Ovary (tissue), 9 donors: Measurements from ENCODE around the gene DST. TPM values are rescaled to one million over a fixed set of nuclear protein-coding genes. Genes with fewer than 3 reads are reported as not detected.

Experiments used
- DNase-seq, 5 donors: peaks; one replicate each; pipeline ENCODE4 v3.0.0-alpha.2; 2019 to 2020
- H3K27ac ChIP-seq, 2 donors: fragments of 200-600 bp; one replicate each; pipeline versions ENCODE4 v1.5.1 to v1.8.0; 2019 to 2022
- H3K27me3 ChIP-seq: fragments of 200-600 bp; one replicate; pipeline ENCODE4 v1.8.0; 2022
- H3K36me3 ChIP-seq: fragments of 200-600 bp; sonication (generic); one replicate; pipeline ENCODE4 v1.5.1; 2019
- H3K4me1 ChIP-seq: one replicate; pipeline ENCODE4 v1.8.1; 2013; ENCODE audit warnings: mild to moderate bottlenecking, moderate library complexity; ENCODE audit not compliant: insufficient read depth
- H3K4me3 ChIP-seq: fragments of 200-600 bp; sonication (generic); one replicate; pipeline ENCODE4 v1.5.1; 2017
- H3K9me3 ChIP-seq, 2 donors: fragments of 200-600 bp in 1 of 2; sonication (generic) in 1 of 2; one replicate each; pipeline versions ENCODE4 v1.5.1 to v1.8.1; 2013 to 2019; ENCODE audit warnings: mild to moderate bottlenecking in 1 of 2, moderate library complexity in 1 of 2
- EP300 ChIP-seq: sonication (generic); formaldehyde crosslinking; IDR thresholded peaks from one replicate; pipeline ENCODE4 v1.6.1; 2017; ENCODE audit warnings: antibody characterized with exemption
- POLR2A ChIP-seq: fragments of 450-650 bp; IDR thresholded peaks from one replicate; pipeline ENCODE4 v1.6.1; 2017; ENCODE audit warnings: antibody characterized with exemption, mild to moderate bottlenecking, moderate library complexity
- WGBS, 3 donors: extraction: QIAGEN DNeasy Blood & Tissue Kit in 1 of 3; methylation state at CpG; one replicate each; pipeline versions ENCODE4 v1.1.5 to v1.1.7; 2013 to 2017; 5-methylcytosine and 5-hydroxymethylcytosine counted together
- intact Hi-C, 4 donors: fragments of 100-400 bp; cut with DNase I; formaldehyde crosslinking; loops; one replicate each; pipeline versions ENCODE4 v1.11.0 to v1.15.1; 2022 to 2023
- polyA plus RNA-seq, 2 donors: library from polyadenylated mRNA; stranded (reverse); fragments of 200-250 nt in 1 of 2; fragments of 350-450 nt in 1 of 2; fragmentation: Illumina TruSeq in 1 of 2; extraction: RNeasy Lipid Tissue Mini Kit (QIAGEN cat#74804) in 1 of 2; gene quantifications; one replicate each; pipeline ENCODE4 v1.2.3, GENCODE V29; 2013 to 2014
- total RNA-seq, 7 donors: library from RNA; depleted of rRNA in 2 of 7; stranded (reverse); fragments of >200 nt in 2 of 7; fragmentation: NEBNext Ultra II Directional in 3 of 7; extraction: Animal tissue kit (Norgen Biotek cat#: 25700) in 3 of 7; gene quantifications; one replicate each; pipeline versions ENCODE4 v1.1.0 to v1.2.4, GENCODE V29; 2016 to 2023
- TF ChIP-seq, protein P1 (sequence below), 3 donors: fragments of 450-650 bp in 2 of 3; fragments of 200-600 bp in 1 of 3; IDR thresholded peaks; one replicate each; pipeline versions ENCODE4 v1.5.1 to v1.8.0; 2016 to 2022; ENCODE audit warnings: antibody characterized with exemption in 3 of 3, mild to moderate bottlenecking in 1 of 3
- donor health status: DM: no; HTN: no; CAD: no; lungs with moderate emphysema.
- donor health status: DM: no; HTN: no; CAD: no.
- donor health status: Bipolar disorder and iron deficiency.
- donor health status: DM: yes; HTN: yes; CAD: no.
- donor health status: DM: no; HTN: no; CAD: no.
- donor health status: DM: yes; HTN: yes; CAD: no.

The DST gene
- total and polyA plus RNA-seq, 9 donors = 124 to 290 (median 174) TPM

DNA sequence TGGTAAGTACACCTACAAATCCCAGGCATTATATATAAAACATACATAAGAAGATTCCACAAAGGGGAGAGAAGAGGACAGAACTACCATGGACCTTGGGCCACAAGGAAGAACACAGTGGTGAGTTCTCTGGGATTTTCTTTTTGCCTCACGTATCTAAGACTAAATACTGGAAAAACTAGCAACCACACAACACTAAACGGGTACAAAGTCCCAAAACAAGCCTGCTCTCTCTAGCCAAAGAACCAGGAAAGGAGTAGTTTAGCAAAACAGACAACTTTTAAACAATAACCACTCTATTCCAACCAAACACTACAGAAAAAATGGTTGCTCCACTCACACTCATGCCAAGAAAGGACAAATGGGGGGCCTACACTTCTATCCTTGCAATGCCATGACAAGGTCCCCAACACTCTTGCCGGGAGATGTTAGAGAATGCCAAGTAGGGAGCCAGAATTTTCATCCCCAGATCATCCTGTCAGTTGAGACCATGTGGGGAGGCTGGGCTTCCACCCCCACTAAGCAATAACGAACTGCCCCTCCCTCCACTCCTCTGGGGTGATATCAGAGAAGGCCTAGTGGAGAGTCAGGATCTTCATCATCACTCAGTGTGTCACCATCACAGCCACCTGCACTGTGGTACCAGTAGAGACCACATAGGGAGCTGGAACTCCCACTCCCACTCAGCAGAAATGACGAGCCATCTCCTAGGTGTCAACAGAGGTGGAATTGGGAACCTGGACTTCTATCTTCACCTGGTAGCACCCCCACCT is 123.5 kb downstream of the DST start:
- intact Hi-C loops = no loop called here
- Histone ChIP-seq H3K9me3 (no peaks in the 10 kb centered on the region), H3K27me3 (no peaks in the 10 kb centered on the region), H3K27ac (no peak overlapping the region), H3K4me1 (no peaks in the 10 kb centered on the region), H3K4me3 (no peak overlapping the region), H3K36me3 (no peaks in the 10 kb centered on the region)
- TF ChIP-seq, protein P1, sequence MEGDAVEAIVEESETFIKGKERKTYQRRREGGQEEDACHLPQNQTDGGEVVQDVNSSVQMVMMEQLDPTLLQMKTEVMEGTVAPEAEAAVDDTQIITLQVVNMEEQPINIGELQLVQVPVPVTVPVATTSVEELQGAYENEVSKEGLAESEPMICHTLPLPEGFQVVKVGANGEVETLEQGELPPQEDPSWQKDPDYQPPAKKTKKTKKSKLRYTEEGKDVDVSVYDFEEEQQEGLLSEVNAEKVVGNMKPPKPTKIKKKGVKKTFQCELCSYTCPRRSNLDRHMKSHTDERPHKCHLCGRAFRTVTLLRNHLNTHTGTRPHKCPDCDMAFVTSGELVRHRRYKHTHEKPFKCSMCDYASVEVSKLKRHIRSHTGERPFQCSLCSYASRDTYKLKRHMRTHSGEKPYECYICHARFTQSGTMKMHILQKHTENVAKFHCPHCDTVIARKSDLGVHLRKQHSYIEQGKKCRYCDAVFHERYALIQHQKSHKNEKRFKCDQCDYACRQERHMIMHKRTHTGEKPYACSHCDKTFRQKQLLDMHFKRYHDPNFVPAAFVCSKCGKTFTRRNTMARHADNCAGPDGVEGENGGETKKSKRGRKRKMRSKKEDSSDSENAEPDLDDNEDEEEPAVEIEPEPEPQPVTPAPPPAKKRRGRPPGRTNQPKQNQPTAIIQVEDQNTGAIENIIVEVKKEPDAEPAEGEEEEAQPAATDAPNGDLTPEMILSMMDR (IDR thresholded peaks at IDR 0.05) = no peak
- no peak for TF ChIP-seq POLR2A
- TF ChIP-seq EP300 = no peak
- WGBS, 3 donors = 77 to 90% (median 86%) methylated on average over 5 of the region's 5 CpGs
- DNase-seq = no peak

DNA sequence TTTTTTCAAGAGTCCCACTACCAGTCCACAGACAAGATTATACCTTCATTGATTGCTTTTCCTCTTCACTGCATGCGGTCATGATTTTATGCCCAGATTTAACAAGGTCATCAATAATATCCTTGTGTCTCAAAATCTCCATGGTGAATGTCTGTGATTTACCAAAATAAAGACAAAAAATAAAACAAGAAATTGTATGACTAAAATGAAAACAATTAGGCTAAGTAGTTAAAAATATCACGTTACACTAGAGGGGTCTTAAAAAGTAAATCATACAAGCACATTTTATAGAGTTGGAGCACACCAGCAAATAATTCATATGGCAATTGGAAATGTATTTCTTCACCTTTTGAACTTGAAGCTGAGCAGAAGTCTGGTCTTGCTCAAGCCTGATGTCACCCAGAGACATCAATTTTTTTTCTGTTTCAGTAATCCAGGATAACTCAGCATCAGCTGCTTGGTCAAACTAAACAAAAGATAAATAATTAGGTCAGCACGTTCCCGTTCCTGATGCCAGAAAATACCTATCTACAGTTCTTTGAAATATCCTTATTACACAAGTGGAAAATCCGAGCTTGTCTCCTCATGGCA is 125.4 kb downstream of the DST start:
- TF ChIP-seq POLR2A (no peak), EP300 (no peak)
- TF ChIP-seq, protein P1 (IDR thresholded peaks at IDR 0.05) = no peak
- Histone ChIP-seq H3K4me1 (peaks cover 1% of the 10 kb centered on the region), H3K27ac (no peak overlapping the region), H3K27me3 (no peaks in the 10 kb centered on the region), H3K4me3 (no peak overlapping the region), H3K9me3 (no peaks in the 10 kb centered on the region), H3K36me3 (no peaks in the 10 kb centered on the region)
- intact Hi-C loops = no loop called here
- WGBS, 3 donors = 12 to 22% (median 13%) methylated on average over 5 of the region's 5 CpGs
- DNase-seq = no peak

DNA sequence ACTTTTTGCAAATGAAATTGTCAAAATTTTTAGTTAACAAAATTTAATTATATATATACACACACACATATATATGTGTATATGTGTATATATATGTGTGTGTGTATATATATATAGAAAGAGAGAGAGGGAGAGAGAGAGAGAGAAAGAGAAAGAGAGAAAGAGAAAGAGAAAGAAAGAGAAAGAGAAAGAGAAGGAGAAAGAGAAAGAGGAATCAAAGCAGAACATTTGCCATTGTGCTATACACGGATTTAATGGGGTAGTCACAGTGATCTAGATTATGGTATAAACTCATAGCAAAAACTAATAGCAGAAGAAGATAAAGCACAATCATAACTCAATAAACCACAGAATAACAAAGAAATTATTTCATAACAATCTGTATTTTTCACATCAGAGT is 126.7 kb downstream of the DST start:
- H3K4me3 ChIP-seq = no peak overlapping the region
- H3K9me3 ChIP-seq = no peaks in the 10 kb centered on the region
- H3K27me3 ChIP-seq = no peaks in the 10 kb centered on the region
- intact Hi-C loops = no loop called here
- H3K27ac ChIP-seq = no peak overlapping the region
- no peak for DNase-seq
- H3K4me1 ChIP-seq = peaks cover 2% of the 10 kb centered on the region
- 71 to 80% (median 75%) methylated on average over 1 of the region's 1 CpG for WGBS, 3 donors
- no peak for TF ChIP-seq EP300
- TF ChIP-seq POLR2A = no peak
- TF ChIP-seq, protein P1 (IDR thresholded peaks at IDR 0.05) = no peak
- H3K36me3 ChIP-seq = no peaks in the 10 kb centered on the region

DNA sequence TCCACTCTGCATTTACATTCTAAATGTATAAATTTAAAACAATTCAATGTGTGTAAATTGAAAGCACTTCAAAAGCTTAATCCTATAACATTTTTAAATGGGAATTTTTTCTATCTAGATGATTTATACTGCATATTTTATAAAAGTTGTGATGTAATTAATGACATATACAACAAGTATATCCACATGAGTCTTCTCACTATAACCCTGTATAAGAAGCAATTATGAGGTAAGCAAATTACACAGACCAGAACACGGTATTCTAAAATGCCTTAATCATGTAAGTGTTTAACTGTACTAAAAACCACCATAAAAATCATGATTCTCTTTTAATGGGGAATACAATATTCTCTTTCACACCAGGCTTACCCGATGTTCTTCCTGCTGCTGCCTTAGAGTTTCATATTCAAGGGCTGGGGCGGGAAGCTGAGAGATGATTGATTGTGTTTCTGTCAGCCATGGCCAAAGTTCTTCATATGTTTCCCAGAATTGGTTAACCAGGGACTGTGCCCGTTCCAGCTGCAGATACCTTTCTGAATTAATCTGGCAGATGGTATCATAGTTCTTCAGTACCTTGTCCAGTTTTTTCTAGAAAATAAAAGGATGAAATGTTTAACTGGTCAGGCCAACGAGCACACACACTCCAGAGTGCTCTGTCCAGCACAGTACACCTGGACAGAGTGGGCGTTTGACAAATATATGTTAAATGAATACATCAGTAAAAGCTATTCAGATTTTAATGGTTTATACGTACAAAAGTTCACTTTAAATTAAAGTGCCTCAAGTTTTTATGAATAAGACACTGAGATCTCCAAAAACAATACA is 127.4 kb downstream of the DST start:
- Histone ChIP-seq H3K27me3 (no peaks in the 10 kb centered on the region), H3K4me1 (peaks cover 2% of the 10 kb centered on the region), H3K36me3 (no peaks in the 10 kb centered on the region), H3K27ac (no peak overlapping the region), H3K4me3 (no peak overlapping the region), H3K9me3 (no peaks in the 10 kb centered on the region)
- intact Hi-C loops = no loop called here
- no peak for TF ChIP-seq POLR2A
- no peak for TF ChIP-seq EP300
- TF ChIP-seq, protein P1 (IDR thresholded peaks at IDR 0.05) = no peak
- DNase-seq = no peak
- WGBS, 3 donors = 76 to 92% (median 91%) methylated on average over 7 of the region's 7 CpGs
